HG02938 (cell line): ENCODE data around the gene JTB.
A peak's percentile ranks its signal among the peaks of the same experiment; 100 is the strongest.
"Not testable (repeated sequence)": the region's sequence is repeated elsewhere in the genome, so short reads cannot be mapped to it uniquely, and the experiment has no call there.

Source experiments
- ATAC-seq: cut with Tn5 transposase; IDR thresholded peaks from one replicate; pipeline ENCODE4 v1.9.1; 2021; ENCODE audit warnings: mild to moderate bottlenecking, moderate library complexity; ENCODE audit not compliant: unreplicated experiment

The JTB gene

DNA sequence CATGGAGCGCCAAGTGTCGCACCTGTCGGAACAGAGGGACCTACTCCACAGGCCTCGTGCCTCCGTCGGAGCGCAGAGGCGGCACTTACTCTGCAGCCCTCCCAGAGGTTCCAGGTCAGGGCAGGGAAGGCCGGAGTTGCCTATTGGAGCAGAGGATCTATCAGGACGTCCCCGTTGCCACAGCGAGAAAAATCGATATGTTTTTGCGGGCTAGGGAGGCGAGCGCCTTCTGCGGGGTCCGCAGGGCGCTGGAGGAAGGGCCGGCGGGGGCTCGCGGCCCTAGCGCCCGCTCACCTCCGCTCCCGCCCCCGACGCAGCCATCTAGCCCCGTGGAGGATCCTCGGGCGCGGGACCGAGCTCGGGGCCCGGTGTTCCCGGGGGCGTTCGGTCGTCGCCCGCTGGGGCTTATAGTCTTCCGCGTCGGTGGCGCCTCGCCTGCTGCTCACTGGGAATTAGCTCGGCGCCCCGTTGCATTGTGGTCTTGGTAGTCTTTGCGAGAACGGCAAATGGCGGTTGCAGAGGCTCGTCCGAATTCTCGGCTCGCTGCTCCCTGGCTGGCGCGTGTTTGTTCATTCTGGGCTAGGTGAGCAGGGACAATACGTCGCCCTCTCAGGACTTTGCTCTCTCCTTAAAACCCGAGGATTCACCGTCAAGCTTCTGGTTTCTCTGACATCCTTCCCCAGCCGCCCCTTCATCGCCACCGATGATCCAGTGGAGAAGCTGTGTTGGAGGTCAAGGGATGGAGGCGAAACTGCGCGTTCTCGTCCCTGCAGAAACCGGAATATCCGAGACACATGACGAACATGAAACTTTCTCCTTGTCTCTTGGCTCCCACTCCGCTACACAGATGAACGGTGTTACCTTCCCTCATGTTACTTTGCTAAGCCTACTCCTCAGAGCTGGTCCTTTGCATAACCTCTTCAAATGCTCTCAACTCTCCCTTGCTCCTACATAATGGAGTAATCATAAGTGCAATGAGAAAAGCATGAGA is at the start of gene JTB:
Gene JTB, minus strand, starts transcription at position 425 of the 991 bp plus-strand sequence. Its CDS starts 422 bp downstream, at position 3.
- peak; percentile 78 for ATAC-seq

DNA sequence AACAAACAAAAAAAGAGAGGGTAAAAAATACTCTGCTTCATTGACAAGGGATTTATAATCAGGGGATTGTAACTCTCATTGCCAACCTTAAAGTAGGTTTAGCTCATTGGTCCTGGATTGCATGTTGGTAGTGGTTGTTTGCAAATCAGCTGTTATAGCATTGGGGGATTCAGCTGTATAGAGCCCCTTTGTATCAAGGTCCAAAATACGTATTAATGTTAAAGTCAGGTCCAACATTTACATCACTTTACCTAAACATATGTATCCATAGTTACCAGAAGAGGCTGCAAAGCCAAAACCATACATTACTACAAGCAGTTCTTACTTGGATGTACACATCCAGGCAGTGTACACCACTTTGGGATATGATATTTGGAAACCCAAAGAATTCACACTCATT is 42.5 kb upstream of the JTB start:
- no peak for ATAC-seq

DNA sequence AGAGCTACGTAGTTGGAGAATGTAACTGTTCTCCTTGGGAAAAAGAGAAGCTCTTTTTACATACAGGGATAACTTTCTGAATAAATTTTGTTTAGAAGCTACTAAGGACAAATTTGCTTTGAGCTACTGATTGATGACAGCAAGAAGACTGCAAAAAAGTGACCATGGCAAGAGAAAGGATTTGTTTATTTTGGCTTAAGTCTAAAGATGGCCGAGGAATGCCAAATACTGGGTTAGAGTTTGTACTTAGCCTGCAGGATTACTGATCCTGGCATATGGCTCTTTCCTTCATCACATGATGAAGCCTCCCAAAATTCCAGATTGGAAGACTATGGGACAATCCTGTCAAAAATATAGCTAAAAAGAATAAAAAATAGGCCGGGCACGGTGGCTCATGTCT is 41.8 kb upstream of the JTB start:
- ATAC-seq = no peak

DNA sequence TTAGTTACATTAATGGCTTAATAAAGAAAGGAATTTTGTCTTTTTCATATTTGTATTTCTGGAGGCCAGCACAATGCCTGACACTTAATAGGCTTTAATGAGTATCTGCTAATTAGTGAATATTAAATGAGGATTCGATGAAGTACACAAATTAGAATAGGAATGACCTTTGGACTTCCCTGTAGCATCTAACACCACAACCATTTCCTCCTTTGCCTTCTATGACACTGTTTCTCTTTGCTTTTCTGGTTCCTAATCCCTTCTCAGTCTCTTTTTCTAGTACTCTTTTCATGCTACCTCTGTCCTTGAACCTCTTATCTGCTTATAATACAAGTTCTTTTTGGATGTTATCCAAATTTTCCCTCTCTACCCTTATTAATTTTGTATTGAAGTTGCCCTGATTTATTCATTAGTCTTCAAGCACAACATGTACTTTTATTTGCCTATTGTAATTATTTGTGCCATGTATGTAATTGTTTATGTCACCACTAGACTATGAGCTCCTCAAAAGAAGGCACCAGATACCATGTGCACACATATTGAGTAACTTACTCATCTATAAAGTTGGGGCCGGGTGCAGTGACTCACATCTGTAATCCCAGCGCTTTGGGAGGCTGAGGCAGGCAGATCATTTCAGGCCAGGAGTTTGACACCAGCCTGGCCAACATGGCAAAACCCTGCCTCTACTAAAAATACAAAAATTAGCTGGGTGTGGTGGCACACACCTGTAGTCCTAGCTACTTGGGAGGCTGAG is 36.9 kb upstream of the JTB start:
- ATAC-seq = no peak

DNA sequence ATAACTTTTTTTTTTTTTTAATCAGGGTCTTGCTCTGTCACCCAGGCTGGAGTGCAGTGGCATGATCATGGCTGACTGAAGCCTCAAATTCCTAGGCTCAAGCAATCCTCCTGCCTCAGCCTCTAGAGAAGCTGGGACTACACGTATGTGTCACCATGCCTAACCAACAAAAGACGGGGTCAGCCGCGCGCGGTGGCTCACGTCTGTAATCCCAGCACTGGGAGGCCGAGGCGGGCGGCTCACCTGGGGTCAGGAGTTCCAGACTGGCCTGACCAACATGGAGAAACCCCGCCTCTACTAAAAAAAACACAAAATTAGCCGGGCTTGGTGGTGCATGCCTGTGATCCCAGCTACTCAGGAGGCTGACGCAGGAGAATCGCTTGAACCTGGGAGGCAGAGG is 35.1 kb upstream of the JTB start:
- ATAC-seq = not testable (repeated sequence)

DNA sequence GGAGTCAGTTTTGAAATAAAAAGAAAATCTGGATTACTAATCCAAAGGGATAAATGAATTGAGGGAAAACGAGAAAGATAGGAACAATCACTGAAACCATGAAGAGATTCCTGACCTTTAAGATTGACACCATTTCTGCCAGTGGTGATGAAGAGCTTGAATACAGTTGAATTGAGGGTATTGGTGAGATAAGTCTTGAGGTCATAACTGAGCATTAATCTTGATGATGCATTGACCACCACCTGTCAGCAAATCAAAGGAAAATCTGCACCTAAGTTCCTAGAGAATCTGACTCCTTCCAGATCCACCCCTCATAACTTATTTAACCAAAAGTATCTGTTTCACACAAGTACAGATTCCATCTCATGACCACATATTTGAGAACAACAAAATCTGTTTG is 34.7 kb upstream of the JTB start:
- ATAC-seq = no peak

DNA sequence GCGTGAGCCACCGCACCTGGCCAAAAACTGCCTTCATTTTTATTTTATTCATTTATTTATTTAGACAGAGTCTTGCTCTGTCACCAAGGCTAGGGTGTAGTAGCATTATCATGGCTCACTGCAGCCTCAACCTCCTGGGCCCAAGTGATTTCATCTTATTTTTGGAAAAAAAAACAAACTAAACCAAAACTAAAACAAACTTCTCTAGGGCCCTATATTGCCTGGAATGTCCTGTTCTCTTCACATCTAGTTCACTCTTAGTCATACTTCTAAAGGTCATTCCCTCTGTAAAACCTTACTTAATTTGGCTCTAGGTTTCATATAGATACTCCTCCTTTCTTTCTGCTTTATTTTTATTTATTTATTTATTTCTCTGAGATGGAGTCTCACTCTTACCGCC is 28.7 kb upstream of the JTB start:
- ATAC-seq = no peak

DNA sequence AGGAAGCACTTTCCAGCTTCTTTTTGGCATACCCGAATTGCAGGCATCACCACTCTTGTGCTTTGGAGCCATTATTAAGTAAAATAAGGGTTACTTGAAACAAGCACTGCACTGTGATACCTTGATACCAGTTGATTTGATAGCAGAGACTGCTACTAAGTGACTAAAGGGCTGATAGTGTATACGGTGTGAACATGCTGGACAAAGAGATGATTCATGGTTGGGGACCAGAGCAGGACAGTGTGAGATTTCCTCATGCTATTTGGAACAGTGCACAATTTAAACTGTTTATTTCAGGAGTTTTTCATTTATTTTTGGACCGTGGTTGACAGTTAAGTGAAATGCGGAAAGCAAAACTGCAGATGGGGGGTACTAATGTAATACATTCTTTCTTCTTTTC is 22.9 kb upstream of the JTB start:
- ATAC-seq = no peak

DNA sequence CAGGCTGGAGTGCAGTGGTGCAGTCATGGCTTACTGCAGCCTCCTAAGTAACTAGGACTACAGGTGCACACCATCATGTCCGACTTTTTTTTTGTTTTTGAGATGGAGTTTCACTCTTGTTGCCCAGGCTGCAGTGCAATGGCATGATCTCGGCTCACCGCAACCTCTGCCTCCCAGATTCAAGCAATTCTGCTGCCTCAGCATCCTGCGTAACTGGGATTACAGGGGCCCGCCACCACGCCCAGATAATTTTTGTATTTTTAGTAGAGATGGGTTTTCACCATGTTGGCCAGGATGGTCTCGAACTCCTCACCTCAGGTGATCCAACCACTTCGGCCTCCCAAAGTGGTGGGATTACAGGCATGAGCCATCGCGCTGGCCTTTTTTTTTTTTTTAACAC is 19.4 kb upstream of the JTB start:
- not testable (repeated sequence) for ATAC-seq

DNA sequence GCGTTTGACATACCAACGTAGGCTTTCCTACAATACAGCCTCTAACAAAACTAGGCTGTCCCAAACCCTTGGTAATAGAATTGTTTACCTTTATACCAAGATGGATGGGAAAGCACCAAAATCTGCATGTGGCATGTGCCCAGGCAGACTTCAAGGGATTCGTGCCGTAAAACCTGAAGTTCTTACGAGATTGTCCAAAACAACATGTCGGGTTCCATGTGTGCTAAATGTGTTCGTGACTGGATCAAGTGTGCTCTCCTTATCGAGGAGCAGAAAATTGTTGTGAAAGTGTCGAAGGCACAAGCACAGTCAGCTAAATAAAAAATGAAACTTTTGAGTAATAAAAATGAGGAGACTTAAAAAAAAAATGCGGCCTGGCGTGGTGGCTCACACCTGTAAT is 18.2 kb upstream of the JTB start:
- ATAC-seq = no peak

DNA sequence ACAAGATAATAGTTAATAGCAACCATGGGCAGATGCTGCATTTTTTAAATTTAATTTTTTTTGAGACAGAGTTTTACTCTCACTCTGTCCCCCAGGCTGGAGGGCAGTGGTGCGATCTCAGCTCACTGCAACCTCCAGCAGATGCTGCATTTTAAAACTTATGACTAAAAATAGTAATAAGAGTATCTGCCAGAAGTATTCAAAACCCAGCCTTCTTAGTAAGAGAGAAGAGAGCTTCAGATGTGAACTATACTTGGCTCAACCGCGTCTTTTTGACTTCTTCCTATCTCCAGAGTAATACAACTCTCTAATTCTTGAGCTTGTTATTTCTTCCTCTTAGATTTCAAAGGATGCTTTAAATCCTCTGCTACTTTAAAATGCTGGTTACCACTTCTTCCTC is 17.7 kb upstream of the JTB start:
- ATAC-seq = no peak

DNA sequence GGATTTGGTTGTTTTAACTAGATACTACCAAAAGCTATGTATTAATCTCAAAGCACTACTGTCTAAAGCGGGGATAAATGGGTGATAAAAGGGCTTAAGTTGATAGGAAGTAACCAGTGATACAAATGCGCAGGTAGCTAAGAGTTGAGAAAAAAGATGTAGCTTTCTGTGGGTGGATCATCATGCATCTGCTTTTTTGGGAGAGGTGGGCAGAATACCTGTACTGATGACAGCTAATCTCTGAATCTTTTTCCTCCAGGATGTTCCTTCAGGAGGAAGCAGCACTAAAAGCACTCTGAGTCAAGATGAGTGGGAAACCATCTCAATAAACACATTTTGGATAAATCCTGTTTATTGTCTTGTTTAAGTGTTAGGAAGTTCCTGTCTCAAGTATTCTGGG is 14.3 kb upstream of the JTB start:
- no peak for ATAC-seq

DNA sequence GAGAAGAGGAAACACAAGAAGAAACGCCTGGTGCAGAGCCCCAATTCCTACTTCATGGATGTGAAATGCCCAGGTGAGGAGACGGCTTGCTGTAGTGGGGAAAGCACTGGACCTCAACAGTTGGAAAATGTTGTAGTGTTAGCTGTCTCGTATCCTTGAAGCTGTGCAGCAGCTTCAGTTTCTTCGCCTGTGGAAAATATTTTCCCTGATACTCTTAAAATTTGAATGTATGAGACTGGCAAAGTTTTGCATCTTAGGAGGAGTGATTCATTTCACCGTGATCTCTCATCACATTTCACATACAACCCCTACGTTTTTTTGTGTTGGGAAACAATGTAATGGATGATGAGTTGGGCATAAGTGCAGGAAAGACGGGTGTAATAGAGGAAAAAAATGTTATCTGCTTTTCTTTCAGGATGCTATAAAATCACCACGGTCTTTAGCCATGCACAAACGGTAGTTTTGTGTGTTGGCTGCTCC is 13.7 kb upstream of the JTB start:
- ATAC-seq = no peak

DNA sequence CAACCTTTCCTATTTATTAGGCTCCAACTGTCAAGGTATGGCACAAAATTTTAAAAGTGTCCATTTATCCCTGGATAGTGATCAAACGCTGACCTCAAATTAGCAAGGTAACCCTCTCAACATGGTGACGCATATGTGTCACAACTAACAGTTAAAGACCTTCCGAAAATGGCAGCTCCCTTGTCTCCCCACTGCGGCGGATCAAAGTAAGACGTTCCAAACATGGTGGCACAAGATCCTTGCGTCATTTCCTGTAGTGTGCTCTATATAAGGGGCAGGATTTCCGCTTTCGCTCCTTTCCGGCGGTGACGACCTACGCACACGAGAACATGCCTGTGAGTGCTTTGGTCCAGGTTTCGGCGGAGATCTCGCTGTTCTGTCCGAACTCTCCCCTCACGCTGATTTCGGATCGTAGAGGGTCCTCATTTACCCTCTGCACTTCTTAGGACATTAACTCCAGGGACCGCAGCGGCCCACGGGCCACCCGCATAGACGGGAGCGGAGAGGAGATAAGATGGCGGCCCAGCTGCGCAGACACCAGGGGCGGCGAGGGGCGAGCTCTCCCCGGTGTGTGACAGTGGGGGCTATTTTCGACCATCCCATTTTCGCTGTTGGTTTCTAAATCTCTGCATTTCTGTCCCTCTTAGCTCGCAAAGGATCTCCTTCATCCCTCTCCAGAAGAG is 13.1 kb upstream of the JTB start, which contains the start of gene RPS27:
Gene RPS27, plus strand, starts transcription at position 295 of the 683 bp plus-strand sequence. Its CDS starts 35 bp downstream, at position 330.
- peak; percentile 57 for ATAC-seq

DNA sequence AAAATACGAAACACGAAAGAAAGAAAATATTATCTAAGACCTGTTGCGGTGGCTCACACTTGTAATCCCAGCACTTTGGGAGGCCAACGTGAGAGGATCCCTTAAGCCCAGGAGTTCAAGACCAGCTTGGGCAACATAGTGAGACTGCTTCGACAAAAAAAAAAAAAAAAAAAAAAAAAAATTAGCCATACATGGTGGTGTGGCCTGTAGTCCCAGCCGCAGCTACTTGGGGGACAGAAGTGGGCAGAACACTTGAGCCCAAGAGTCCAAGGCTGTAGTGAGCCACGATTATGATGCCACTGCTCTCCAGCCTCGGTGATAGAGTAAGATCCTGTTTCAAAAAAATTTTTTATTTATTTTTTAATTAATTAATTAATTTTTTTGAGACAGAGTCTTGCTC is 10.1 kb upstream of the JTB start:
- no peak for ATAC-seq

DNA sequence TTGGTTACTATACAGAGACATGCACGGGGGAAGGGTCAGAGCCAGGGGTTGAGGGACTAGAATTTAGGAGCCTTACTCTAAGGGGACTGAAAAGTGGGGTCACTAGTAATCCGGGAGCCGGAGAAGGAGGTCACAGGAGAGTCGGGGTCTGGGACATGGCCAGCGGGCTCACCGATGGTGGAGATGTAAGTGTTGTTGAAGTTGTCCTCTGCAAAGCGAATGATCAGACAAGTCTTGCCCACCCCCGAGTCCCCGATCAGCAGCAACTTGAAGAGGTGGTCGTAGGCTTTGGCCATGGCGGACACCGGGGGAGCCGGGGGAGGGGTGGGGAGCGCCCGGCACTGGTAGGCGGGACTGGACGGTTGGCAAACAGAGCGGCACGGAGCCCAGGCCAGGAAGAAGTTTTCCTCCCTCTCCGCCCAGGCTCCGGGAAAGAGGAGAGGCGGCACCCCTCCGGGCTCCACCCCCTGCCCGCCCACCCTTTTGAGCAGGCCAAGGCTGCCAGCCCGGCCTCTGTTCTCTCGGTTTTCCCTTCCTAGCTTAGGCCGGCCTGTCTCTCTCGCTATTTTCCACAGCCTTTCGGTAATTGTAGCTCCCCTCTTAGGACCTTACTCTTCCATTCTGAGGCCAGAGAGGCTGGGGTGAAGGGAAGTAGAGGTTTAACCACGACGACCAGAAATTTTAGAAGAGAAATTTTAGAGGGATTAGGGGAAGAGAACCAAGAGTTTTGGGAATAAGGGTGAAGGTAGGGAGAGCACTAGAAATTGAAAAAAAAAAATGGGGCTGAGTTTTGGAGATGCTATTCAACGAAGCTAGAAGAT is 8.7 kb upstream of the JTB start, which contains the start of gene RAB13:
Gene RAB13, minus strand, starts transcription at position 399 of the 821 bp plus-strand sequence. Its CDS starts 103 bp downstream, at position 296.
- ATAC-seq = no peak

DNA sequence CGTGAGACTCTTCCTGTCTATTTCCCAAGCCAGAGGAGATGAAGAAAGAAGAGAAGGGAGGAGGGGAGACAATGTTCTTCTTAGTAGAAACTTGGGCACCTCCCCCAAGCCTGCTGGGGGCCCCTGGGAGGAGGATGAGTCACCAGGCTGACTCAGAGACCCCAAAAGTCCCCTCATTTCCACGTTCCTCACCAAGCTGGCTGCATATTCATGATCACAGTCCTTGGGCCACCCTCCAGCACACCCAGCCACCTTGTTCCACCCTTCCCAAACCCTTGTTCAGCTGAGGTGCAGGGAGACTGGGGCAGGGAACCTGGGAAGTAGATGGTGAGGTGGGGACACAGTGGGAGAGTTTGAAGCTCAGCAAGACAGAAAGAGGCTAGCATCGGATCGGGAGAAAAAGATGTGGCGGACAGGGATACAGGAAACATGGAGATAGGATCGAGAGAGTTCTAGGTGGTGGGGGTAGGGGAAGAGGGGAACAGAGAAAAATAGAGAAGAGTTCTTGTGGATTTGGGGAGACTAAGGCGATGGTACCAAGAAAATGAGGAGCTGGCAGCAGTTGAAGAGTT is 8.0 kb upstream of the JTB start:
- ATAC-seq = no peak

DNA sequence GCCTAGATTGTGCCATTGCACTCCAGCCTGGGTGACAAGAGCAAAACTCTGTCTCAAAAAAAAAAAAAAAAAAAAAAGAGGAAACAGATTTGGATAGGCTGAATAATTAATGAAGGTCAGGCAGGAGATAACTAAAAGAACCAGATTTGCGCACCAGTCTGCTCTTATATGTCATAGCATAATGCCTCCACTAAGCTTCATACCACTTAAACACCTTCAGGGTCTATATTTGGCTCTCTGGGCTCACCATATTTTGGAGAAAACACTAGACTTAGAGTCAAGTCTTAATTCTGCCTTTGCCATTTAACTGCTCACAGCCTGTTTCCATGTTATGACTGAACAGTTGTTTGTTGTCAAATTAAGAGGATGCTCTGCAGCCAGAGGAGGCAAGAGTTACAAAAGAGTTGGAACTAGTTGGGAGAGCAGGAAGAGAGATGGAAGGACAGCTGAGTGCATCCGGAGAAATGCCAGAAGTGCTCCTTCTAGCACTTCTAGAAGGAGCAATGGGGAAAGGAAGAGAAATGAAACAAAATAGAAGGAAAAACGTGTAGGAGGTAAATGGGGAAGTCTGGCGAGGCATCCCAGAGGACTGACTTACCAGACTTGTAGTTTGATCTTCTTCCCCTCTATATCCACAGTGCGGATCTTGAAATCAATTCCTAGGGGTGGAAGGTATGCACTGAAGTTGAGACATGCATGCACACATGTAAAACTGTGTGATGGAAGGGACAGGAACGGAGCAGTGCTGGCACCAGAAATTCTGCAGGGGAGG is 6.8 kb upstream of the JTB start:
- no peak for ATAC-seq

DNA sequence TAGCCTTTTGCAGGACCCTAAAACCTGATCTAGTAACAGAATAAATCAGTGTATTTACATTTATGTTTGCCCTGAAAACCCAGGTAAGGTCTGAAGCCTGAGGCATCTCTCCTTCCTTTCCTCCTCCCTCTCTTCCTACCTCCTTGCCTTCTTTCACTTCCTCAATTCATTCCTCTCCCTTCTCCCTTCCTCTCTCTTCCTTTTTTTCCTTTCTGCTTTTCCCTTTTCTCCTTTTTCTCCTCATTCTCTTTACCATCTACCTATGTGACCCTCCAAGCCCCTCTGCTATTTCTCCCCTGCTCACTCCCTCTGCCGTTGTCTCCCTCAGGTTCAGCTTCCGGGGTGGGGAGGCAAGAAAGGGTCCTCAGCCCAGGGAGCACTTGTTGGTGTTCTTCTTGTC is 4.3 kb upstream of the JTB start:
- not testable (repeated sequence) for ATAC-seq
